OCI-M2 (cell line): ENCODE measurements around the gene BOD1.
"Not testable (repeated sequence)": the region's sequence is repeated elsewhere in the genome, so short reads cannot be mapped to it uniquely, and the experiment has no call there.

Experiments used
- DNase-seq: peaks from one replicate; lab custom pipeline; 2025; ENCODE audit not compliant: unreplicated experiment; lab: John Stamatoyannopoulos, UW

BOD1 gene

DNA sequence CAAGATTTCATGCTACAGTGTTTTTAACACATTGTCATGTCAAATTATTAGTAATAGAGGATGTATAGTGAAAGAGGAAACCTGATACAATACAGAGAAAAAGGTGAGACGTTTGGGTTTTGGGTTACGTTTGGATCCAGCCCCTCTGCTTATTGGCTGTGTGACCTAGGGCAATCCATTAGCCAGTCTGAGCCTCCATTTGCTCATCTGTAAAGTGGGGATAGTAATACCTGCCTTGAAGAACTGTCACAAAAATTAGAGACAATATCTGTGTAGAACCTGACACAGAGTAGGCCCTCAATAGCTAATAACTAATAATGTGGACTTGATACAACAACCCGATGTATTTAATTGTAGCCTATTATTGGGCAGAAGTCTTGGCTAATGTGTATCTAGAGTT lies 4.3 kb upstream of the BOD1 start:
- no peak for DNase-seq

DNA sequence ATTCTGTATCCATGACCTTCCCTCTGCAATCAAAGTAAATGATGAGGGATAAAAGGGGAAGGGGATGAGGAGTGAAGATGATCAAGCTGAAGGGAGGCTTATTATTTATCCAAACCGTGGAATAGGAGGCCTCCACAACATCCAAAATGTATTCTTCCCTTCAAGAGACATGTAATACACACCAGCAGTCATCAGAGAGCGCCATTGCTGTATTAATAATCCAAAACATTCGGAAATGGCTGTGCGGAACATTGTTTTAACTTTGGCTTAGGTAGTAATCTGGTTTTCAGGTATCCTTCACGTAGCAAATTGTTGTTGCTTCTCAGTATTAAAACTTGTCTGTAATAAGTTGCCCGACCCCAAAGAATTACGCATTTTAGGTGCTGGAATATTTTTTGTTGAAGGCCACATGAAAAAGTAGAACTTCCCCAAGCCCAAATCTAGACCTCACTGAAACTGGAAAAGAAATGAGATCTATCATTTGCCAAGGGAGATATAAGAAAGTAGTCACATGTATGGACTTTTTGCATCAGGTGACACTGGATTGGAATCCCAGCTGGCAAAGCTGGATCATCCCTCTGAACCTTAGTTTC lies 2.6 kb upstream of the BOD1 start:
- no peak for DNase-seq

GRCh38 chr5:173615884-173616576 lies 420 bp downstream of the BOD1 start:
- no peak for DNase-seq

DNA sequence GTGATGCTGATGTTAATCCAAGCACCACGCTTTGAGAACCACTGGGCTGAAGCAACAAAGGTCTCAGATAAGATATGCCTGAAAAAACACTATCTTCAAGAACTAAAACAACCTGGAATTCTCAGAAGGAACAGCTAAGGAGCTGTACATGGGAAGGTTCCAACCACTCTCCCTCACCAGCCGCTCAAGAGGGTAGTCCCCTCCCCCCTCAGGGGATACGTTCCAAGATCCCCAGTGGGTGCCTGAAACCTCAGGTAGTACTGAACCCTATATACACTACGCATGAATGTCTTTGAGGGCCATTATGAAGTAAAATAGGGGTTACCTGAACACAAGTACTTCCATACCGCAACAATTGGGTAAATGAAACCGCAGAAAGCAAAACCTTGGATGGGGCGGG lies 1.9 kb downstream of the BOD1 start:
- DNase-seq = no peak

DNA sequence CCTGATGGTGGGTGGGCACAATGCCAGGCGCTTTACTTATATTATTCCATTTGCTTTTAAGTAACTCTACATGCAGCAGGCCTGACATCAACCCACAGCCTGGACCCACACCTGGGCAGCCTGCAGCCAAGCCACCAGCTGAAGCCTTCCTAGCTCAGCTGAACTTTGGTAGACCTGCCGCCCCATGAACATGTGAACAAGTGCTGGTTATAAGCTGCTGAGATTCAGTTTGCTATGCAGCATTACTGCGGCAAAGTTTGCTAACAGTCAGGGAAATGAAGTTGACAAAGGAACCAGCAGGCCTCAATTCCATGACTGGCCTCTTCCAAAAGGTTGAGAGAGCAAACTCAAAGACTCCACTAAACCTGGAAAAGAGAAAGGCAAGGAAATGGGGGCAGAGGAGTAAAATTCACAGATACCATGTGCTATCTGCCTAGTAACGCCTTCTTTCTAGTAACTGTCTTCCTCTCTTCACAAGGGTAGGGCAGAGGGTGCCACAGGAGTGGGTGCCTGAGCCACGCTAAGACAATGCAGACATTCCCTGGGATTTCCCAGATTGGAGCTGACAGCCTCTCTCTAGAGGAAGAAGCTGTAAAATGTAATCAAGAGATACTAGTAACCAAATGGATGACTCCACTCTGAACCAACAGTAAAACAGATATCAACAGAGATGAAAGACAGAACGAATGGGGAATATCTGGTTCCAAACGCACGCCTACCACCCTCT lies 2.9 kb downstream of the BOD1 start:
- DNase-seq = no peak

GRCh38 chr5:173612948-173613347 lies 3.5 kb downstream of the BOD1 start:
- no peak for DNase-seq

GRCh38 chr5:173611706-173612105 lies 4.7 kb downstream of the BOD1 start:
- DNase-seq = no peak

GRCh38 chr5:173604141-173604540 lies 12.3 kb downstream of the BOD1 start:
- no peak for DNase-seq

- DNase-seq = no peak
Measured at GRCh38 chr5:173602423-173602822, 14.0 kb downstream of the BOD1 start.

DNA sequence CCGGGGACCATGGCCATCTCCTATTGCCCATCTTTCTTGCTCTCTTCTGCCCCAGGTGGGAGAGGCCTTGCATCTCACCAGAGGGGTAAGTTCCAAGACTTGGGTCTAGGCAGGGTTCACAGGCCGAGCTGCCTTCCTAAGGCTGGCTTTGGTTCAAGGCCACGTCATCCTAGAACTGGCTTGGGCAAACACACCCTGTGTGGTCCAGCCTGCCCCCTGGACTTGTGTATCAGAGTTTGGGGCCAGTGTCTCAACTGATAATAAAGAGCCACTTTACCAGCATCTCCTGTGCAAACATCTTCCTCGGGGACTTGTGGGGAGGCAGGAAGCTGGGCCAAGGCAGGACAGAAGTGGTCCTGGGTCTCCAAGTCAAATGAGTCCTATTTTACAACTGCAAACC lies 17.8 kb downstream of the BOD1 start:
- no peak for DNase-seq

- no peak for DNase-seq
Measured at GRCh38 chr5:173597304-173597703, 19.1 kb downstream of the BOD1 start.

DNA sequence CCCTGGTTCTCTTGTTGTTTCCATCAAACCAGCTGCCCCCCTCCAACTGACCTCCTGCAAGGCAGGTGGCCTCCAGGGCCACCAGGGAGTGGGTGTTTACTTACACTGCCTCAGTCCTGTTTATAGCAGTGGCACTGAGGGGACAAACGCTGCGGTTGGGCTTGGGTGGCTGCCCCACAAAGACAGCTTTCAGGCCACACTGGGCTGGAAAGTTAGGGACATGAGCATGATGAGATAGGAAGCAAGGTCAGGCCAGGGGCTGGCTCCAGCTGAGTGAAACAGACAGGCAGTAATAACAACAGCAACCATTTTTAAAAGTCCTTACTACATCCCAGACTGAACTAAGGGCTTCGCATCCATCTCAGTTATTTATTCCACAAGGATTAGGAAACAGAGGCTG lies 20.6 kb downstream of the BOD1 start:
- DNase-seq = no peak

- DNase-seq = no peak
Measured at GRCh38 chr5:173594061-173594460, 22.4 kb downstream of the BOD1 start.

- no peak for DNase-seq
Measured at GRCh38 chr5:173592050-173592669, 24.3 kb downstream of the BOD1 start.

DNA sequence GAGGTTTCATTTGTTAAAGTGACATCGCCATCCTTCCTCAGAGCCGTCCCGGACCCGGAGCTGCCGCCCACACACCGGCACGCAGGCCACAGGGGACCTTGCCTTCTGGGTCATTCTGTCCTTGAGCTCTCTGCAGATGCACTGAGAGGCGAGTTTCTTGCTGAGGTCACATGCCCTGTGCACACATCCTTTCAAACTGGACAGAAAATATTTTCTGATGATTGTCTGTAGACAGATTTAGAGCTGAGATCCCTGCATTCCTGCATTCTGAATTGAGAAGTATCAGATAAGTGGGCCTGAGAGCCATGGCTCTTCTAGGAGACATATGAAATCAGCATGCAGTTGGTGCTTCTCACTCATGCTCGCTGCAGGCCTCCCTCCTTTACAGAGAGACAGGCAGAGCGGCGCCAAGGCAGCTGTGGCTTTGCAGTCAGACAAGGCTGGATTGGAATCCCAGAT lies 25.4 kb downstream of the BOD1 start:
- DNase-seq = no peak

DNA sequence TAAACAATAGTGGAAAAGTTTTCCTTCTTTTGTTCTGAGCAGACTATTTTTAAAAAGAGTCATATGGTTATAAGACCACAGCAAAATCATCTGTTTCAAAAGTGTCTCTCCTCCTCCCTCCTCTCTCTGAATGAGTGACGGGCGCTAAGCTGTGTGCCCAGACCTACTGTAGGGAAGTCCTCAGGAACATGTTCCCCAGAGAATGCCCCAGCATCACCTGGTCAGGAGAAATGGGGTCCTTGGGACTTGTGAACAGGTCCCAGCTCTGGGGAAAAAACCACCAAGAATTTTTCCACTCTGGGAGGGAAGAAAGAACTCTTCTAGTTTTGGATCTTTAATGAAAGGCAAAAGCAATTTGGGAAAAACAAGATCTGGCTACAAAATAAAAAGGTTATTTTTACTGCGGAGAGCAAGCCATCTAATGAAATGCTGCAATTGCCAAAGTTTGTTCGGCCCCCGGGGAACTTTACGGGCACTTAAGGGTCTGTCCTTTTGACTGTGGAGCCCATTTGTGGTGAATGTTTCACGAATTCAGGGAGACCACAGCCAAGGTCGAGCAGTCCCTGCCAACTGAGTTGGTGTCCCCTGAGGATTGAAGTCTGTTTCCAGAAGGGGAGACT lies 25.9 kb downstream of the BOD1 start:
- DNase-seq = no peak

DNA sequence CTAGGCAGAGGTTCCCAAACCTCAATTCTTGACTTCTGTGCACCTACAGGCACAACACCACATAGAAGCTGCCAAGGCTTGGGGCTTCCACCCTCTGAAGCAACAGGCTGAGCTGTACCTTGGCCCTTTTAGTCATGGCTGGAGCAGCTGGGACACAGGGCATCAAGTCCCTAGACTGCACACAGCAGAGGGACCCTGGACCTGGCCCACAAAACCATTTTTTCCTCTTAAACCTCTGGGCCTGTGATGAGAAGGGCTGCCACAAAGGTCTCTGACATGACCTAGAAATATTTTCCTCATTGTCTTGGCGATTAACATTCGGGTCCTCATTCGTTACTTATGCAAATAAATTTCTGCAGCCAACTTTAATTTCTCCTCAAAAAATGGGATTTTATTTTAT lies 30.3 kb downstream of the BOD1 start:
- not testable (repeated sequence) for DNase-seq

DNA sequence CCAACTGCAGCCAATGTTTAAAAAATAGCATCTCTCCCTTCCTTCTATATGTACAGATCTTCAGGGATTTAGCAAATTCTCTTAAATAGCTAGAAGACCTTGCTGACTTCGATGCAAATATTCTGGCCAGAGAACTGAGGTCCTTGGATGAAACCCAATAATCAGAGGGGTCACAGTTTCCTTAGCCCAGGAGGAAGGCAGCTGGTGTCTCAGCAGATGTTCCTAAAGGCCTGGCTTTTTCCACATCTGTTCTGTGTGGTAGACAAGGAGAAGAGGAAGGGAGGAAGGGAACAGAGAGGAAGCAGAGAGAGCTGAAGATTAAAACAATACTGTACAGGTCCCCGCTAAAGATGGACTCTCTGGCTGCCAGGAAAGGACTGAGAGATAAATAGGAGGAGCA lies 33.1 kb downstream of the BOD1 start:
- DNase-seq = no peak

GRCh38 chr5:173582216-173583111 lies 34.0 kb downstream of the BOD1 start:
- DNase-seq = no peak

GRCh38 chr5:173581408-173582215 lies 34.8 kb downstream of the BOD1 start:
- no peak for DNase-seq
